Measurements from ENCODE around the gene CFAP99. TPM values are rescaled to one million over a fixed set of nuclear protein-coding genes. Genes with fewer than 3 reads are reported as not detected.
A peak's percentile ranks its signal among the peaks of the same experiment; 100 is the strongest.

Gene CFAP99
- total RNA-seq, 1 donor from 2014 or later: not detected

DNA sequence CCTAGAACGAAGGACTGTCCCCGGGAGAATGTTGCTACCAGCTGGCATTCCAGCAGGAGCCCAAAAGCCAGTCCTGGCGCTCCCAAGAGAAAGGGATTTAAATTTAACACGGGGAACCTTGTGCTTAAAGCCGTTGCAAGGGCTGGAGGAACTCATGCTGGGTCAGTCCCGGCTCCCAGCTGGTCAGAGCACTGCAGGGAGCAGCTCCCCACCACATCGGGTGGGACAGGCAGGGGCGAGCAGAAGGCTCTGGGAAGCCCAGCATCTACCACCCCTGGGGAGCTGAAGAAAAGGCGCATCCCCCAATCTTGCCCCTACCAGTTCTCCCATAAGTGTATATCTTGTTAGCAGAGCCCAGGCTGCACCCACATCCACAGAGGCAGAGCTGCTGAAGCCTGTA, 15.7 kb downstream of the CFAP99 start:
- Mint-ChIP-seq H3K36me3 (ENCODE audit: low read depth) (no peaks in the 10 kb centered on the region), H3K4me3 (no peak overlapping the region), H3K27me3 (peaks cover 4% of the 10 kb centered on the region), H3K4me1 (no peaks in the 10 kb centered on the region), H3K9me3 (no peaks in the 10 kb centered on the region), H3K27ac (no peak overlapping the region)
- DNase-seq: no peak
- intact Hi-C loops (cut with micrococcal nuclease): no loop called here

DNA sequence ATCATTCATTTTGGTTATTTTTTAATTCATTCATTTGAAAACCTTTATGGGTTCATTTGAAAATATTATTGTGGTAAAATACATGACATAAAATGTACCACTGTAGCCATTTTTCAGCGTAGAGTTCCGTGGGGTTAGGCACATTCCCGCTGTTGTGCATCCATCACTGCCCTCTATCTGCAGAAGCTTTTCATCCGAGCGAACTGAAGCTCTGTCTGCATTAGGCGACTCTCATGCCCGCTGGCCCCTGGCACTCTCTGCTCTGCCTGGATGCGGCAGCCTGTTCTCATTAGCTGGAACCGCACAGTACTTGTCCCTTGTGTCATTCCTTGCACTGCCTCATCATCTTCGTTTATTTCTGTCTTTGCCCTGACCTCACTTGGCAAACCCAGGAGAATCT, 17.5 kb downstream of the CFAP99 start:
- H3K4me1 Mint-ChIP-seq: no peaks in the 10 kb centered on the region
- H3K36me3 Mint-ChIP-seq (ENCODE audit: low read depth): no peaks in the 10 kb centered on the region

DNA sequence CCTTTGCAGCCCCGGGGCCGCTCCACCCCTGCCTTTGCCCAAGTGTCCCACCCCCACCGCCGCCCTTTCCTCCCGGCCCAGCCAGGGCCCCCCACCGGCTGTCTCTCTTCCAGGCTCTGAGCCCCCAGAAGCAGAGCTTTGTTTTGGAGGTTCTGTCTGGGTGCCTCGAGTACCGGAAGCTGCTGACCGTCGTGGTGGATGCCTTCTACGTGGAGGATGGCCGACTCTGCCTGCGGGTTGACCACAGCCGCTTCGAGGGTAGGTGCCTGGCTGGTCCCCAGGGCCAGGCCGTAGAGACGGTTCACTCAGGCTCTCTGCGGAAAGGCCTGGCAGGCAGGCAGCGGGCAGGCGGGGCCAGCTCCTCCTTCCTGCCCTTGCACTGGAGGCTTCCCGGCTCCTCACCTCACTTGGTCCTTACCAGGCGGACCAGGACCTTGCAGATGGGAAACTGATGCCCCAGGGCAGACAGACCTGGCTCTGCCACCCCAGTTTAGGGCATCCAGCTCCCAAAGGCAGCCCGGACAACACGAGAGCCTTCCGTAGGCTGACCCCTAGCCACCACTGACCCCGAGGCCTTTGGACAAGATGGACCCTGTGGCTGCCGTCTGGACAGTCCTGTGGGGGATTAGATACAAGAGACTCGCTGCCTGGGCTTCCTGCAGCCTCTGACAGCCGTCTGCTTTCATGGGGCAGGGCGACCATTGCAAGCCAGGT, 18.2 kb downstream of the CFAP99 start:
- no peak for DNase-seq
- Mint-ChIP-seq H3K27me3 (peaks cover under 1% of the 10 kb centered on the region), H3K4me3 (no peak overlapping the region), H3K4me1 (peaks cover 2% of the 10 kb centered on the region), H3K9me3 (no peaks in the 10 kb centered on the region), H3K27ac (no peak overlapping the region), H3K36me3 (ENCODE audit: low read depth) (no peaks in the 10 kb centered on the region)
- intact Hi-C loops (cut with micrococcal nuclease): no loop called here

More for the DNA sequence above, 17.5 kb downstream of the CFAP99 start:
- H3K27me3 Mint-ChIP-seq: peaks cover 3% of the 10 kb centered on the region
- intact Hi-C loops (cut with micrococcal nuclease): no loop called here
- H3K27ac Mint-ChIP-seq: no peak overlapping the region
- H3K9me3 Mint-ChIP-seq: no peaks in the 10 kb centered on the region
- no peak for DNase-seq
- no peak overlapping the region for H3K4me3 Mint-ChIP-seq

DNA sequence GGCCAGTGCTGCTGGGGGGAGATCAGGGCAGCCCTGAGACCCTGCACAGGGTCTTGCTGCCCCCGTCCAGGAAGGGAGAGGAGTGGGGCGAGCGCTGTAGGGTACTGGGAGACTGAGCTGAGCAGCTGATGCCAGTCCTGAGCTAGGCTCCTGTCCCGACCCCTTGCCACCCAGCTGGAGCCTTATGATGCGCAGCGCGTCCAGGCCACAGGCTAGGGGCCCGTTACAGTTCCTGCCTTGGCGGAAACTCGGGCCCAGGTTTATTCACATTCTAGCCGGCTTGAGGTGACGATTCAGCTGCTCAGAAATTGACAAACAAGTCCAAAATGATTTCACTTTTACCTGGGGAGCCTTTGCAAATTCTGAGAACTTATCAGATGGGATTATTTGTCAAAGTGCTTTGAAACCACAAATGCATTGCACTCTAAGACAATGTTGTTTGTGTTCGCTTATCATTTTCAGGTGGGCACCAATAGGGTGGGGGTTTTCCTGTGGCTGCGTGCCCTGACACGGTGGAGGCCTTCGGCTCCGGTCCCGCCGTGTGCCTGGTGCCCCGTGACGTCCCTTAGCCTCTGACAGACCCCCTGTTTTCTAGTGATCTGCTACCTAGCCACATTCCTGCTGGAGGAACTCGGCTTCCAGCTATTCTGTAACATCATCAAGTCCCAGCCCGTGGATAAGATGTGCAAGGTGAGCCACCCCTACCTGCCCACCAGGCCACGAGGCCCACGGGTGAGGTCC, 18.9 kb downstream of the CFAP99 start:
- H3K4me1 Mint-ChIP-seq: peaks cover 2% of the 10 kb centered on the region
- H3K27ac Mint-ChIP-seq: no peak overlapping the region

DNA sequence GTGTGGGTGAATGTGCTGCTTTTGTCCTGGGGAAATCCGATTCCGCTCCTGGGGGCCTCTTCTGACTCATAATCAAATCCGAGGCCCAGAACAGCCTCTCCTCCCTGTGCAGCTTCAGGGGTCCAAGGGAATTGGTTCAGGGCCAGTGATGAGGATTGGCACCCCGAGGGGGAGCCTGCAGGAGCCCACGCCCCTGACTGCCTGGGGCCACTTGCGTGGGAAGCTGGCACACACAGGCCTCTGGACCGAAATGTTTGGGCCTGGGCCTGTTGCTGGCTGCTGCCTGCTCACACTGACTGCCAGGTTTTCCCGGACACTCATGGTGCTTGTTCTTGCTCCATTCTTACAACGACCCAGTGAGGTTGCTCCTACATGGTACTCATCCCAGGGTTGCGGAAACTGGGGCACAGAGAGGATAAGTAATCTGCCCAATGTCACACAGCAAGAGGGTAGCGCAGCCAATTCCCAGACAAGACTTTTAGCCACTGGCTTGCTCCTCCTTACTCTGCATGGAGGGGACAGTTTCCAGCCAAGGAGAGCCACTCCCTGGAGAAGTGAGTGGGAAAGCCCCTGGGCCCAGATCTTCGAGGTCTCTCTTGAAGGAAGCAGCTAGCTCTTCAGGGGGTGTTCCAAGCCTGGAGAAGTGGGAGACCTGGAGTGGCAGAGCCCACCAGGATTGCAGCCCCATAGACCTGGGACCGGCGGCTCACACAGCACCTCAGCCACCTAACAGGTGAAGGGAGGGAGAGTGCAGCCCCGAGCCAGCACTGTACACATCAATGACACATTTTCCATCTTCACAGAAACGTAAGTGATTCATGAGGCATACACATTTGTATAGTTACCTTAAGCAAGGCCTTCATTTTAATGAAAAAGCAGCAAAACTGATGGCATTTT, 20.3 kb downstream of the CFAP99 start:
- H3K9me3 Mint-ChIP-seq: no peaks in the 10 kb centered on the region
- no peak overlapping the region for H3K4me3 Mint-ChIP-seq
- DNase-seq: no peak
- H3K36me3 Mint-ChIP-seq (ENCODE audit: low read depth): no peaks in the 10 kb centered on the region
- peaks cover 2% of the 10 kb centered on the region for H3K4me1 Mint-ChIP-seq
- H3K27ac Mint-ChIP-seq: no peak overlapping the region
- H3K27me3 Mint-ChIP-seq: no peaks in the 10 kb centered on the region
- intact Hi-C loops (cut with micrococcal nuclease): no loop called here

More for the DNA sequence above, 18.9 kb downstream of the CFAP99 start:
- intact Hi-C loops (cut with micrococcal nuclease): no loop called here
- no peaks in the 10 kb centered on the region for H3K9me3 Mint-ChIP-seq
- H3K27me3 Mint-ChIP-seq: no peaks in the 10 kb centered on the region
- DNase-seq: no peak
- no peaks in the 10 kb centered on the region for H3K36me3 Mint-ChIP-seq (ENCODE audit: low read depth)
- no peak overlapping the region for H3K4me3 Mint-ChIP-seq

DNA sequence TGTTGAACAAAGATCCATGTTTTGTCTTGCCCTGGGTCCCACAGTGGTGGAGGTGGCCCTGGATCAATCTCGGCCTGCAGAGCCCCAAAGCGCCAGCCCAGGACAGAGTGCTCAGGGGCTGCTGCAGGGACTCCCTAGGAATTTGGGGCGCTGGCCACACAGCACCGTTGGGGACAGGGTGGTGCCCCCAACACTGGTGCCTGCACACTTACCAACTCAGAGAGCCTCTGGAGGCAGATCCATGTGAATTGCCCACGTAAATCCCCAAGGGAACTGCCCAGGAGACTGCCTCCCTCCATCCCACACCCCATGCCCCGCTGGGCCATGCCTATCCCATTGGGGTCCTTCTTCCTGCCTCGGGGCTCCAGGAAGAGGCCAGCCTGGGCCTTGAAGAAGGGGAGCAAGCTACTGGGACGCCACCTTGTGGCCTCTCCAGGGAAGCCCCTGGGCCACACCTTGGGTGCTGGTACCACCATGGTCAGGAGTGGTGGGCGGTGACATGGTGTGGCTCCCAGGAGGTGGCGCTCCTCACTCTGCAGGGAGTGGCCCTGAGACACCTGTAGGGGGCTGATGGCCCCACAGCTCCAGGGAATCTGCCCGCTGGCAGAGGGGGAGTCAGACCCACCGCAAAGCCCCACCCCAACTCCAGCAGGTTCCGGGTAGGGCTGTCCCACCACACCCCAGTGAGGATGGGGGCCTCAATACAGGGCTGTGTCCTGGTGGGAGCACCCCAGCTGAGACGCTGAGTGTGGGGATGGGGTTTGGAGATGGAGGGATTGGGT, 22.8 kb downstream of the CFAP99 start:
- peak; percentile 91 for DNase-seq
- H3K4me1 Mint-ChIP-seq: peaks cover 2% of the 10 kb centered on the region
- no peaks in the 10 kb centered on the region for H3K36me3 Mint-ChIP-seq (ENCODE audit: low read depth)
- no peaks in the 10 kb centered on the region for H3K27me3 Mint-ChIP-seq
- H3K27ac Mint-ChIP-seq: peak overlapping the region; percentile 60
- no peak overlapping the region for H3K4me3 Mint-ChIP-seq
- no peaks in the 10 kb centered on the region for H3K9me3 Mint-ChIP-seq
- intact Hi-C loops (cut with micrococcal nuclease): loop anchor here (1.0 kb wide), 1 partner anchor 221 kb away; no protein-coding TSS in a partner anchor

DNA sequence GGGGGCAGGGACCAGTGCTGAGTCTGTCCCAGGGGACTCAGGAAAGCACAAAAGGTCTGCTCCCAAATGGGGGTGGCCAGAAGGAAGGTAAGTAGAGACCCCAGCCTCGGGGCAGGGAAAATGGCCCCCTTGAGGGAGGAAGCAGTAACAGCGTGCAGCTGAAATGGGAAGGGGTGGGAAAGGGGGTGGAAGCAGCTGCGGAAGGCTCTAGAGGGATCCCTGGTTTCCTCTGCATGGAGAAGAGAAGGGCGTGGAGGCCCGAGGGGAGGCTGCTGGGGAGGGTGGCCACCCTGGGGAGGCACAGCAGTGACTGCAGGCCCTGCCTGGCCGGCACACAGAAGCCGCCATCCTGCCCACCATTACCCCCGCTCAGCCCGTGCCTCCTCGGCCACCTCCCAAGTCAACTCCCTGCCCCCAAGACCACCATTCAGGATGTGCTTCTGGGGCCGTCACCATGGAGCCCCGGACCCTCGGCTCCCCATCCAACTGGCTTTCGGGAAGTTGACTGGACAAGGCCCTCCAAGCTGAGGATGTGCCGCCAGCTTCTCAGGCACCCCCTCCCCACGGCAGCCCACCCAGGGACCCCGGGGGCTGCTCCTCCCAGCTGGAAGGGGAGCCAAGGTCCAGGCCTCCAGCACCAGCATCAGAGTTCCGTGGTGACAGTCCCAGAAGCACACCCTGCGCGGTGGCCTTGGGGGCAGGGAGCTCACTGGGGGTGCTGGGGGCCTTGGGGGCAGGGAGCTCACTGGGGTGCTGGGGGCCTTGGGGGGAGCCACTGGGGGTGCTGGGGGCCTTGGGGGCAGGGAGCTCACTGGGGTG, 23.6 kb downstream of the CFAP99 start:
- no peaks in the 10 kb centered on the region for H3K36me3 Mint-ChIP-seq (ENCODE audit: low read depth)
- DNase-seq: no peak
- H3K27me3 Mint-ChIP-seq: no peaks in the 10 kb centered on the region
- no peak overlapping the region for H3K4me3 Mint-ChIP-seq
- H3K4me1 Mint-ChIP-seq: peaks cover 2% of the 10 kb centered on the region
- H3K9me3 Mint-ChIP-seq: no peaks in the 10 kb centered on the region
- intact Hi-C loops (cut with micrococcal nuclease): no loop called here
- H3K27ac Mint-ChIP-seq: no peak overlapping the region

DNA sequence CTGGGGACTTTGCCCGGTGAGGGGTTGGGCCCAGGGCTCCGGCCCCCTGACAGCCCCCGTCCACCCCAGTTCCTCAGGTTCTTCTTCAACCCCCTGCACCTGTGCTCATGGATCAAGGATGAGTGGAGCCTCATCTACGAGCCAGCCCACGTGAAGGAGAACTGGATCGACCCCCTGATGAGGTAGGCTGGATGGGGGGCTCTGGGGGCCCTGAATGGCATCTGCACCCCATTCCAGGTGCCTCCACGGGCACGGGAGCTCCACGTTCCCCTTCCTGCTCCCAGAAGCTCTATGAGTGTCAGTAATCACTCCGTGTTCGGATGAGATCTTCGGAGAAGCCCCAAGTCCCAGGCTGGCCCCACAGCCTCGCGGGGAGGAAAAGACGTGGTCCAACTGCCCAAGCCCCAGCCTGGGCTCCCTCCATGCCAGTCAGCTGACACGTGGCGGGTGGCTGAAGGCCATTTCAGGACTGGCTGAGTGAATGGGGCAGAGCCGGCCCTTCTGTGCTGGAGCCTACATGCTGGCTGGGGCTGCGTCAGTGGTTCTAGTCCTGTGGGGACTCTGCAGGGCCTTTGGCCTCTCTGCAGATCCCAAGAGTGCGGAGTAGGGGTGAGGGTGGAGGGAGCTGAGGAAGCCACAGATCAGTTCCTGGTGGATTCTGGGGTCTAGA, 24.4 kb downstream of the CFAP99 start:
- H3K36me3 Mint-ChIP-seq (ENCODE audit: low read depth): no peaks in the 10 kb centered on the region
- H3K4me3 Mint-ChIP-seq: no peak overlapping the region
- intact Hi-C loops (cut with micrococcal nuclease): no loop called here
- no peaks in the 10 kb centered on the region for H3K9me3 Mint-ChIP-seq
- no peak overlapping the region for H3K27ac Mint-ChIP-seq
- H3K4me1 Mint-ChIP-seq: peaks cover 2% of the 10 kb centered on the region
- no peaks in the 10 kb centered on the region for H3K27me3 Mint-ChIP-seq
- no peak for DNase-seq

DNA sequence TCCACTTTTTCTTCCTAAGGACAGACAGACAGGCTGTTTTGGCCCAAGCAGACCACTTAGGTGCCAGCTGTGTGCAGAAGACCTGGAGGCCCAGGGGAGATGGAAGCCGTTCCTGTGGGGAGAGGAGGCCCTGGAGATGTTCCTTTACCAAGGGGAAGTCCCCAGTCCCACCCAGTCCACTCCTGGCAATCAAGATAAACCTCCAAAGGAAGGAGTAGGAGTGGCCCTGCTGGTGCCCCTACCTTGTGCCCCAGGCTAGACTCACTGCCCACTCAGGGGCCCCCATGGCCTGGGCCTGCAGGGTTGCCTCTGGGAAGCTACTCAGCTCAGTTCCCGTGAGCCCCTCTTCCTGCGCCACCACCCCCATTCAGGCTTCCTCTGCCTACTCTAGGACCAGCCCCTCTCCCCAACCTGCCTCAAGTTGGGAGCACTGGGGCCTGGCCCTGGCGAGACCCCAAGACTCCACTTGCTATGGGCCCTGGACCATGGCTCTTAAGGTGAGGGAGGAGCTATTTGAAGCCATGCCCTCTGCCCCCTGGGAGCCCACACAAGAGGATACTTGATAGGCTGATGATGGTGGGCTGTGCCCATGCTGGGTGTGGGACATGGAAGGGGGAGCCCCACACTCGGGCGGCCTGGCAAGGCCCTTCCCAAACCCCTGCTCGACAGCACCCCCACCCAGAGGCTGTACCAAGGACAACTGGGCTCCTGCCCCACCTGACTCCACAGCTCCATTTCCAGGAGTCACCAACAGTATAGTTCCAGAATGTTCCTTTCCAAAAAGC, 25.4 kb downstream of the CFAP99 start:
- Mint-ChIP-seq H3K4me3 (no peak overlapping the region), H3K4me1 (peaks cover 2% of the 10 kb centered on the region), H3K36me3 (ENCODE audit: low read depth) (no peaks in the 10 kb centered on the region), H3K9me3 (no peaks in the 10 kb centered on the region), H3K27me3 (no peaks in the 10 kb centered on the region), H3K27ac (no peak overlapping the region)
- intact Hi-C loops (cut with micrococcal nuclease): no loop called here
- DNase-seq: no peak

DNA sequence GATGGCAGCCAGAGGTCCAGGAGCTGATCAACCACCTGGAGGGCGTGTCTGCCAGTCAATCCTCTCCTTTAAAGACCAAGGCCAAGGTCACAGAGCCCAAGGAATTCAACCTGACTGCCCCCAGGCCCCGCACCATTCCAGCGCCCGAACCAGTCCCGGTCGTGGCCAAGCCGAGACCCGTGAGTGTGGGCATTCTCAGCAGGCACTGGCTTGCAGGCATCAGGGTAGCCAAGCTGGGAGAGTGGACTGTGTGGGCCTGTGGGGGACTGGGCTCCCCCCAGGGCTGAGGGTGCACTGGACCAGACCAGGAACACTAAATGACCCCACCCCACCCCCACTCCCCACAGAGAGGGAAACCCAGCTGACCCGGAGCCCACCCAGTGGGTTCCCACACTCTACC, 26.4 kb downstream of the CFAP99 start:
- Mint-ChIP-seq H3K36me3 (ENCODE audit: low read depth) (no peaks in the 10 kb centered on the region), H3K27me3 (no peaks in the 10 kb centered on the region), H3K4me3 (no peak overlapping the region), H3K27ac (no peak overlapping the region), H3K9me3 (no peaks in the 10 kb centered on the region), H3K4me1 (peaks cover 2% of the 10 kb centered on the region)
- intact Hi-C loops (cut with micrococcal nuclease): no loop called here
- DNase-seq: no peak

DNA sequence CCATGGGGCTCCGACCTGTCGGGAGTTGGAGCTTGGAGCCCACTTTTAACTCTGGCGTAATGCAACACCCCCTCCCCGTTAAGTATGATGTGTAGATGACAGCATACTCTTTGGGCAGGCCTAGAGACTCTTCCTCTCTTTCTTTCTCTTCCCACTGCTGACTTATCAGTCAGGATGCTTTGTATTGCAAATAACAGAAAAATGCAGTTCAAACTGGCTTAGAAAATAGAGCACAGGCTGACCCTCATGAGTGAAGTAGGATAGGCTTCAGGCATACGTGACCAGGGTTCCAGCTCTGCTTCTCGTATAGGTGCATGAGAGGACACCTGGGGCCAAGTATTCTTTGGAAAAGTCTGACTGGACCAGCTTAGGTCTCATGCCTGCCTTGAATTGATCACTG, 26.8 kb downstream of the CFAP99 start:
- H3K9me3 Mint-ChIP-seq: no peaks in the 10 kb centered on the region
- H3K4me1 Mint-ChIP-seq: peaks cover 2% of the 10 kb centered on the region
- no peak overlapping the region for H3K27ac Mint-ChIP-seq
- no peak for DNase-seq
- H3K4me3 Mint-ChIP-seq: no peak overlapping the region
- H3K36me3 Mint-ChIP-seq (ENCODE audit: low read depth): no peaks in the 10 kb centered on the region
- no peaks in the 10 kb centered on the region for H3K27me3 Mint-ChIP-seq
- intact Hi-C loops (cut with micrococcal nuclease): no loop called here

Data from activated CD4-positive, alpha-beta T cell treated with anti-CD3 and anti-CD28 coated beads, Interleukin-2, amount 10 ng/mL, durations not matched to agents 24 days and 14 days (primary cell).